A172 (cell line): ENCODE measurements around the gene DVL1. TPM values are rescaled to one million over a fixed set of nuclear protein-coding genes. Genes with fewer than 3 reads are reported as not detected.

Source experiments
- DNase-seq: peaks from one replicate; pipeline ENCODE4 v3.0.0-alpha.2; 2015; ENCODE audit warnings: low spot score
- total RNA-seq: library from RNA; depleted of rRNA; stranded (reverse); fragments of >200 nt; shearing (Covaris generic); gene quantifications from 2 replicates; pipeline ENCODE4 v1.2.3, GENCODE V29; 2014

DVL1 gene
- total RNA-seq, 1 experiment from 2014 or later = 58.2 TPM

- DNase-seq = no peak
Observed at GRCh38 chr1:1299686-1300351, 49.4 kb downstream of the DVL1 start.

- no peak for DNase-seq
Observed at GRCh38 chr1:1298861-1299685, 50.1 kb downstream of the DVL1 start.

GRCh38 chr1:1297802-1298424, 51.3 kb downstream of the DVL1 start:
- no peak for DNase-seq

GRCh38 chr1:1296070-1297061, 52.9 kb downstream of the DVL1 start:
- no peak for DNase-seq

- no peak for DNase-seq
Observed at GRCh38 chr1:1295154-1295923, 53.9 kb downstream of the DVL1 start.

GRCh38 chr1:1294250-1294890, 54.8 kb downstream of the DVL1 start:
- DNase-seq = no peak

- DNase-seq = no peak
Observed at GRCh38 chr1:1293263-1294249, 55.7 kb downstream of the DVL1 start.

- no peak for DNase-seq
Observed at GRCh38 chr1:1292851-1293250, 56.4 kb downstream of the DVL1 start.

- DNase-seq = no peak
Observed at GRCh38 chr1:1292442-1292779, 56.8 kb downstream of the DVL1 start.

GRCh38 chr1:1291548-1292441, 57.4 kb downstream of the DVL1 start:
- no peak for DNase-seq

- no peak for DNase-seq
Observed at GRCh38 chr1:1291023-1291528, 58.1 kb downstream of the DVL1 start.

- no peak for DNase-seq
Observed at GRCh38 chr1:1290238-1290731, 58.9 kb downstream of the DVL1 start.

GRCh38 chr1:1287288-1288110, 61.7 kb downstream of the DVL1 start:
- no peak for DNase-seq

- DNase-seq = no peak
Observed at GRCh38 chr1:1286313-1287261, 62.6 kb downstream of the DVL1 start.

- DNase-seq = no peak
Observed at GRCh38 chr1:1285611-1286311, 63.5 kb downstream of the DVL1 start.
